Bronchial epithelial cell (primary cell): Measurements from ENCODE around the gene ZNF860. TPM values are rescaled to one million over a fixed set of nuclear protein-coding genes. Genes with fewer than 3 reads are reported as not detected.

ENCODE experiments used
- DNase-seq: peaks from one replicate; pipeline ENCODE4 v3.0.0-alpha.2; 2010; ENCODE audit warnings: low read depth
- FAIRE-seq: peaks from 2 replicates; lab custom pipeline; 2011; peaks lifted over from hg19 to GRCh38; lab: Jason Lieb, UNC
- H3K27me3 ChIP-seq: 2 replicates; pipeline ENCODE4 v1.5.1; 2011; ENCODE audit warnings: low read length; ENCODE audit not compliant: control insufficient read depth, insufficient read depth
- H3K36me3 ChIP-seq: 2 replicates; pipeline ENCODE4 v1.5.1; 2011; ENCODE audit warnings: low read length; ENCODE audit not compliant: control insufficient read depth, insufficient read depth
- H3K4me3 ChIP-seq: 2 replicates; pipeline ENCODE4 v1.5.1; 2011; ENCODE audit warnings: mild to moderate bottlenecking, low read depth, low read length, control low read depth
- CTCF ChIP-seq: IDR thresholded peaks from 2 replicates; pipeline ENCODE4 v1.5.1; 2011; ENCODE audit warnings: mild to moderate bottlenecking, moderate library complexity, low read length, control low read depth, inconsistent platforms; ENCODE audit not compliant: insufficient read depth, severe bottlenecking
- total RNA-seq: library from RNA; depleted of rRNA; stranded (reverse); fragments of >200 nt; gene quantifications from 2 replicates; pipeline ENCODE4 v1.2.1, GENCODE V29; 2014

ZNF860 gene
- total RNA-seq, 1 donor from 2014 or later: 3.7 TPM

- FAIRE-seq (no peak), DNase-seq (no peak)
- Histone ChIP-seq H3K27me3 (no peaks in the 10 kb centered on the region), H3K36me3 (no peaks in the 10 kb centered on the region), H3K4me3 (no peak overlapping the region)
- no peak for TF ChIP-seq CTCF
Observed at GRCh38 chr3:31997500-31997899, 15.9 kb downstream of the ZNF860 start.

- FAIRE-seq (no peak), DNase-seq (no peak)
- no peak for TF ChIP-seq CTCF
- Histone ChIP-seq H3K4me3 (no peak overlapping the region), H3K36me3 (no peaks in the 10 kb centered on the region), H3K27me3 (no peaks in the 10 kb centered on the region)
Observed at GRCh38 chr3:31999907-32000439, 18.4 kb downstream of the ZNF860 start.

- no peaks in the 10 kb centered on the region for H3K36me3 ChIP-seq
- no peaks in the 10 kb centered on the region for H3K27me3 ChIP-seq
- FAIRE-seq (peak; percentile 13), DNase-seq (no peak)
- no peak overlapping the region for H3K4me3 ChIP-seq
- no peak for TF ChIP-seq CTCF
Observed at GRCh38 chr3:32000877-32001276, 19.3 kb downstream of the ZNF860 start.

- Histone ChIP-seq H3K36me3 (no peaks in the 10 kb centered on the region), H3K27me3 (no peaks in the 10 kb centered on the region), H3K4me3 (no peak overlapping the region)
- no peak for FAIRE-seq
- TF ChIP-seq CTCF: no peak
- no peak for DNase-seq
Observed at GRCh38 chr3:32002561-32003368, 21.2 kb downstream of the ZNF860 start.

- Histone ChIP-seq H3K4me3 (no peak overlapping the region), H3K27me3 (no peaks in the 10 kb centered on the region), H3K36me3 (no peaks in the 10 kb centered on the region)
- FAIRE-seq (no peak), DNase-seq (no peak)
- TF ChIP-seq CTCF: no peak
Observed at GRCh38 chr3:32003380-32003779, 21.8 kb downstream of the ZNF860 start.
